Measurements from ENCODE around the gene TAC4.

TAC4 gene

GRCh38 chr17:49872754-49873377, 25.0 kb upstream of the TAC4 start:
- no peak overlapping the region; the same call in 1 of the 2 replicates for H3K27ac ChIP-seq
- no peak for TF ChIP-seq CTCF (conservative IDR thresholded peaks at IDR 0.05)

- H3K27ac ChIP-seq = no peak overlapping the region
- no peak for TF ChIP-seq CTCF (conservative IDR thresholded peaks at IDR 0.05)
Observed at GRCh38 chr17:49871211-49871610, 23.3 kb upstream of the TAC4 start.

- TF ChIP-seq CTCF (conservative IDR thresholded peaks at IDR 0.05) = no peak
- H3K27ac ChIP-seq = no peak overlapping the region
Observed at GRCh38 chr17:49870298-49870697, 22.4 kb upstream of the TAC4 start.

GRCh38 chr17:49869038-49869374, 21.1 kb upstream of the TAC4 start:
- TF ChIP-seq CTCF (conservative IDR thresholded peaks at IDR 0.05) = no peak
- H3K27ac ChIP-seq = no peak overlapping the region

GRCh38 chr17:49866882-49867413, 19.1 kb upstream of the TAC4 start:
- no peak overlapping the region for H3K27ac ChIP-seq
- no peak for TF ChIP-seq CTCF (conservative IDR thresholded peaks at IDR 0.05)

GRCh38 chr17:49866019-49866380, 18.1 kb upstream of the TAC4 start:
- no peak overlapping the region for H3K27ac ChIP-seq
- TF ChIP-seq CTCF (conservative IDR thresholded peaks at IDR 0.05) = no peak

- no peak for TF ChIP-seq CTCF (conservative IDR thresholded peaks at IDR 0.05)
- no peak overlapping the region for H3K27ac ChIP-seq
Observed at GRCh38 chr17:49862781-49863331, 15.0 kb upstream of the TAC4 start.
